ENCODE data around the gene VSTM2L.

Gene VSTM2L

DNA sequence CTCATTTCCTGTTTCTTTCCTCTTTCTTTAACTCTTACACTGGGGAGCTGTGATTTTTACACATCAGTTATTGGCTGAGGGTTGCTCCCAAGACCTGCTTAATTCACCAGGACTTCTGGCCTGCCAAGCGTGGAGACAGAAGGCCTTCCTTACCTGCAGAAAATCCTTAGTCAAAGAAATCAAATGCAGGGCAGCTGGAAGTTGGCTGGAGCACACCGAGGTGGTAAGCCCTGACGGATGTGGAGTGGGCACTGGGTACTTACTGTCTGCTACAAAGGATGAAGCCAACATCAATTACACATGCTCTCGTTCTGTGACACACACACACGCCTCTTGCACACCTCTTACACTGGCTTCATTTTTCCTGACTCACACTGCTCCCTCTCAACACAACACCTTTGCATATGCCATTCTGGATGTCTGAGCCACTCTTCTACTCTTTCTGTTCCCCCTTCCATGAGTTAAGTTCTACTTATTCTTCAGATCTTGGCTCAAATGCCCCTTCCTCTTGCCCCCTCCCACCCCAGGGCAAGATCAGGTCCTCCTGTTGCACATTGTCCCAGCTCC, 68.7 kb downstream of the VSTM2L start:
- DNase-seq = no peak

DNA sequence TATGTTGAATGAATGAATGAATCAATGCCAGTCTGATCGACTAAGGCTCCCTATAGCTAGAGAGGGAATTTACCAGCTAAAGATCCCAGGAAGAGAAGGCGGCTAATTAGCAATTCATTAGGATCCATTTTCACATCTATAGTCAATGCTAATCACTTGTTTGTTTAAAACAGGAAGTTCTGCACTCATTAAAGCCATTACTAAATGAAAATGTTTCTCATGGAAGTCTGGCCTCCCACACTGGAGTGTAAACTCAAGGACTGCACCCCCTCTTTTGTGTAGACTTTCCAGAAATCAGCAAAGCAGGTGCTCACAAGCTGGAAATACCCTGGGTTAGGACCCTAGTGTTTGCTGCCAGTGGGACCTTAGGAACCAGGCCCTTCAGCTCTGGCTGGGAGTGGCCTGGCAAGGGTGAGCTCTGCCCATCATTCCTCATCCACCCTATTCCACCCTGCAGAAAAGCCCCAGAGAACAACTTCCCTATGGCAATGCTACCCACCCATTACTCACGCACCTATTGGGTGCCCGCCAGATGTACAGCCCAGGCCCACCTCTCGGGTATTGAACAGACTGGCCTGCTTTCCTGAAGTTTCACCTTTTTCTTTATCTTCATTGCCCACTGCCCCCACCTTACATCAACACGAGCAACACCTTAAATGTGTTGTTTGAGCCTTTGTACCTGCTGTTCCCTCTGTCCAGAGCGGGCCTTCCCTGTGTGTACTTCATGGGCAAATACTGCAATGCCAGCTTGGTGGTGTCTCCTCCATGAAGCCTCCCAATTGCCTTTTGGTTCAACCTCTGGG, 69.5 kb downstream of the VSTM2L start:
- no peak for DNase-seq

DNA sequence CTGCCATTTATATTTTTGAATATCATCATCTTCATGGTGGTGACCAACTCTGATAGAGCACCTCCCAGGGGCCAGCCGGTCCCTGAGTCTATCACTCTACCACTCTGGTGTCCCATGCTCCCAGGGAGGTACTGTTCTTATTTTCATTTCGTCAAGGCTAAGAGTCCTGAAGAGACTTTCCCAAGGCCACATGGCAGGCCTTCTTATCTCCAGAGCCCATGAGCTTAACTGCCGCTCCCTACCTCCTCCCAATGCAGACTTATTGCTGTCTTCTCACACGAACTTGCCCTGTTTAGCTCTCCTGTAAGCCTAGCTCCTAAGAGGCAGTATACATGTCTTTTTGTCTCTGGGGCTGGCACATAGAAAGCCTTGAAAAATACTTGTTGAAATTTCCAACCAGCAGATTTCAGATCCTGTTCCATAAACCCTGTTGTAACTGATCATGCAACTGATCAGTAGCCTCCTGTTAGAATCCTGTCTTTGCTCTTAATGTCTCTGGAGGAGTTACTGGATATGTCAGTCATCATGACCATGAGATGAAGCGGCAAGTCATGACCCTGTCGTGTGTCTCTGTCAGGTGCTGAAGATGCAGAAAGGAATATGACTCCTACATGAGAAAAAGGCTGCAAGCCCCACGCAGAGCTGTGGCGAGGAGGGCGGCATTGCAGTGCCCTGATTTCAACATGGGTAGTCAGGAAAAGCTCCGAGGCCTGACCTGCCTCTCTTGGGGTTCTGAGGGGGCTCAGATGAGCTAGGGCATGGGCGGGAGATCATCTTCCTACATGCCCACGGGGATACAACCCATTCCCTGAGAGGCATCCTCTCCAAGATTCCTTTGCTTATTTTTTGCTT, 70.4 kb downstream of the VSTM2L start:
- no peak for DNase-seq

DNA sequence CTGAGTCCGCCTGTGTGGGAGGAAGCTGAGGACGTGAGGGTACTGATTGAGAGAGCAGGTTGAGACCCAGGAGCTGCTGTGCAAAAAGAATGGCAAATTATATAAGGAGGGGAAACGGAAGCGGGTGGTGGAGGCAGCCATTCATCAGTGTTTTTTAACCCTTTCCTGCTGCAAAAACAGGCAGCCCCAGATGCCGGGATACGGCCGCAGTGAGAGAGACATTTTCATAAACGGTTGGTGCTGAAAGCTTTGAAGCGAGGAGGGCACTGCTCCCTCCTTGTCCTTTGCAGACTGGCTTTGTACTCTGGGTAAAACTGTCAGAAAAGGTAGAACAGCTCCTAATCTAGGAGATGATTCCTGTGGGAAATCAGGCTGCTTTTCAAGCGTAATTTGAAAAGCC, 74.0 kb downstream of the VSTM2L start:
- no peak for DNase-seq

DNA sequence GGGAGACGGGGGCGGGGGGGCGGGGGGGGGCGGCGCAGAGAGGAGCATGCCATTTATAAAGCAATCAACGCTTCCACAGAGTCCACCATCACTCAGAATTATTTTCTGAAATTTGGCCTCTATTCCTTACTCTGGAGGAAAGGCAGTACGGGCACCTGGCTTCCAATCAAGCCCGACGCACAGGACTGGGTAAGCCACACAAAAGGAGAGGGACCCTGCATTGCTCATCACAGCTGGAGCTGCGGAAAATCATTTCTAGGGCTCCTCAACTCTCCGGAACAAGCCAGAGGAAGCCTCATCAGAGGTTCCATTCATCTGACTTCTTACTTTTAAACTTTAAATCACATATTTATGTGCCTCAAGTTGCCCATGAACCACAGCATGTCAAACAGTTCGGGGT, 74.4 kb downstream of the VSTM2L start:
- no peak for DNase-seq

DNA sequence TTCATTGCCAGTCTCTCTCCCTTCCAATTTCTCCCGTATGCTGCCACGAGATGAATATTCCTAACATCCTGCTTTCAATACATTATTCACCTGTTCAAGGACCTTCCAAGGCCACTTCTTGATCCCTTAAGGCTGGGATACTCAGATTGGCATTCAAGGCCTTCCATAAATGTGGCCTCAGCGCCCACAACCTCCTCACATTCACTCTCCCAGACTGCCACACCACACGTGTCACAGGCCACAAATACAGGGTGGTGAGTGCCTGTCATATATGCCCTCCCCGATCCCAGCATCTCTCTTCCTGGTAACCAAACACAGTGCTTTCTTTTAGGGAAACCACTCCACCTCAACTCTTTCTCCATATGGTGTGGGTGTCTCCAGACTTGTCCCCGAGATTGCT, 74.9 kb downstream of the VSTM2L start:
- no peak for DNase-seq

DNA sequence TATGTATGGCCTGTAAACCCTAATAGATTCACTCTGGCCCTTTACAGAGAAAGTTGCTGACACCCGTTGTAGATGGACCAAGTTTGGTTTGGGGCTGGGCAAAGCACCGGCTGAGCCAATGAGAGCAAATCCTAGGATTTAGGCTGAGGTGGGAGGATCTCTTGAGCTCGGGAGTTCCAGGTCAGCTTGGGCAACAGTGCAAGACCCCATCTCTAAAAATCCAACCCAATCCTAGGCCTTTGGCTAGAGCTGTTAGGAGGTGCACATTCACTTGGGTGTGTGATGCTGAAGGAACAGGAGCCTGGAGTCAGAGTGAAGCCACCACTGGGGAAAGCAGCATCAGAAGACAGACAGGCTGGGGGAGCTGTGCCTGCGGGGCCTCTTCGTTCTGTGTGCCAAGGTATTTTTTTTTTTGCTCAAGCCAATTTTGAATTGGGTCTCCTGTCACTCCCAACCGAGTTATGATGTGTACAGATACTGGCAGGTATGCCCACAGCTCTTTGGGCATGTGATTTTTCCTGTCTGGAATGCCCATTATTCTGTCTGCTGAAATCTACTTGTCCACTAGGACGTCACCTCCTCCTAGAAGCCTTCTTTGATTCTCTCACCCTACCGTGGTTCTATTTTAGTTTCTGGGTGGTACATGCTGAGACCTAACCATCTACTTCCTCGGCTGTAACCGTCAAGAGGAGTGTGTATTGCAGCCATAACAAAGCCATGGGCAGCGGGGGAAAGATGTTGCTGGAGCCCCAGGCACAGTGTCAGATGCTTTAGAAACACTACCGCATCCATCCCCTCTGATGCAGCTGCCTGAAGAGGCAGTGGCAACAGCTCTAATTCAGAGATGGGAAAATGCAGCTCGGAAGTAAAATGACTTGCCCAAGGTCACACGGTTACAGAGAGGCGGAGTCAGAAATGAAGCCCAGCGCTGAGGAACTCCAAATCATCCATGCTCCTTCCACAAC, 76.4 kb downstream of the VSTM2L start:
- DNase-seq = no peak

DNA sequence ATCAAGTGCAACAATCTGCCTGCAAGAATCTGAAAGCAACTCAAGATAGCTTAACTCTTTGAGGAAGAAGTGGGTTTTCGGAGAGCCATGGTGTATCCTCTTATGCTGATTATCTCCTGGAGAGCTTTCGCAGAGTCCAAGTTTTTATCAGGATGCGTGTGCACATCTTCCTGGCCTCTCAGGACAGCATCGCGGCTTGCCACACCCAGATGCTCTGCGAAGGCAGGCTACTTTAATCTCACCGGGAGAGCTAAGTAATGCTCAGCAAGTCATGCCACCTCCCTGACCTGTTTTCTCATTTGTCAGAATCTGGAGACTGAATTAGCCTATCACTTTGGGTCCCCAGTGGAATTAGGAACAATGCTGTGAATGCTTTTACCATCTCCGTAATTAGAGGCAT, 77.5 kb downstream of the VSTM2L start:
- no peak for DNase-seq

DNA sequence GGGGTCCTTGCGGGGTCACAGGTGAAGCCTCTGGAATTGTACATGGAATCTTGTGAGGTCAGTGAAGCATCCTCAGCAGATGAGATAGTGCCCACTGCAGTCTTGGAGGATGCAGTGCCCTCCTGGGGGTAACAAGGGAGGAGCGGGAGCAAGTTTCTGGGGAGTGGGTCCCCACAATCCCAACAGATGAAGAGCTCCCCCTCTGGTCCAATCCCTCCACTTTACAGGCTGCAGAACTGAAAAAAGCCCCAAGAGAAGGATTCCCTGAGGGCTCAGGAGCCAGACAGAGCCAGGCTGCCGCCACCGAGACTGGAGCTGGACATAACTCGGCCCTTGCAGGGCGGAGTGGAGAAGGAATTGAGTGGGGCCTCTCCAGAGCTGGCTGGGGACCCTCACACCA, 77.9 kb downstream of the VSTM2L start:
- DNase-seq = no peak

DNA sequence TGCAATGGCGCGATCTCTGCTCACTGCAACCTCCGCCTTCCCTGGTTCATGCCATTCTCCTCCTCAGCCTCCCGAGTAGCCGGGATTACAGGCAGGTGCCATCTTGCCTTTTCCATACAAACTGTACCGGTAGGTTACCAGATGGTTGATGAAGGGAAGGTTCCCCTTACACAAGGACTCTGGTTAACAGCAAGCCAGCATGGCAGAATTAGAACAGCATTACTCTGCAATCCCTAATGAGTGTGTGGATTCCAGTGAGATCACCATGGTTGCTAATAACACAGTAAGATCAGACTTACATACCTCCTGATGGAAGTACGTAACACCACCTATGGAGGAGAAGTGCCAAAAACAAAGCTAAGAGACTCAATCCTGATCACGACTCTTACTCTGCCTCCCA, 78.6 kb downstream of the VSTM2L start:
- DNase-seq = no peak

DNA sequence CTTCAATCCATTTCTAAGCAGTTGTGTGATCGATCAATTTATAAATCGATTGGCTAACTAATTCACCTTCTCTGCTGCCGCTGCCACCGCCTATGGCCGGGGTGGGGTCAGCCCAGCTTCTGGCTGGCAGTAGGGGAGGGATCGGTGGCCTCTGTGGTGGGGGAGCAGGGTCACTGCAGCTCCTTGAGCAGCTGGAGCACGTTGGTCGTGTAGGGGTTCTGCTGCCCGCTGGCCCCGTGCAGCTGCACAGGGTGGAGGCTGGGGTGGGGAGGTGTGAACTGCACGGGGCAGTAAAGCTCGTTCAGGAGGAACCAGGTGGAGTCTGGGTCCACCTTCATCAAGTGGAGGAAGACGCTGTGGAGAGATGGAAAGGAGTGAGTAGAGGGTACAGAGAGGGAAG, 80.4 kb downstream of the VSTM2L start:
- DNase-seq = no peak

DNA sequence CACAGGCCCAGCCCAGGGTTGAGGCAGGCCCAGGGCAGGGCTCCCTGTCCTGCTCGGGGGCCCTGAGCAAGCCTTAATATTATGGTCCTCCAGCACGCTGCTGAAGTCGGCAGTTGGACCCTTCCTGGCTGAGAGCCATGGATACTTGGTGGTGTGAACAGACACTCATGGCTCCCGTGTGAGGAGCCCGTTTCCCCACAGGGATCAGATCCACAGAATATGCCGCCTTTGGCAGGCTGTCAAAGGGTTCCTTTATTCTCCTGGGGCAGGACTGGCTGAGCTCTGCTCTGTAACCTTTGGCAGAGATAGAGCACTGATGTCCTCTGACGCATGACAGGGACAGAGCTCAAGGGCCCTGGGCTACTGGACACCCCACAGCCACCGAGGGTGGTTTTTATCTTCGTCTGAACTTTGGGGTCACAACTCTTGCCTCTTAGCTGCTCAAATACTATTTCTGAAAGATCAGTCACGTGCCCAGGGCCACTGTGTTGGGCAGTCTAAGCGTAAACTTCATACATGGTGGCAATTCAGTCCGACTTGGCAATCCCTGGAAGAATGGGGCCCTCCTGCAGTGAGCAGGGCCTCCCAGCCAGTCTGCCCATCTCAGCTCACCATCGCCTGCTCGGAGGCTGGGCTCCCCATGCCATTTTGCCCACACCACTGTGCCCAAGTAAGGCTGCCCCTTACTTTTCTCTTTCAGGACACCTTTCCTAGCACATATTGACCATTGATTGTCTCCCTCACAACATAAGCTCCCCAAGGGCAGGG, 81.3 kb downstream of the VSTM2L start:
- no peak for DNase-seq

DNA sequence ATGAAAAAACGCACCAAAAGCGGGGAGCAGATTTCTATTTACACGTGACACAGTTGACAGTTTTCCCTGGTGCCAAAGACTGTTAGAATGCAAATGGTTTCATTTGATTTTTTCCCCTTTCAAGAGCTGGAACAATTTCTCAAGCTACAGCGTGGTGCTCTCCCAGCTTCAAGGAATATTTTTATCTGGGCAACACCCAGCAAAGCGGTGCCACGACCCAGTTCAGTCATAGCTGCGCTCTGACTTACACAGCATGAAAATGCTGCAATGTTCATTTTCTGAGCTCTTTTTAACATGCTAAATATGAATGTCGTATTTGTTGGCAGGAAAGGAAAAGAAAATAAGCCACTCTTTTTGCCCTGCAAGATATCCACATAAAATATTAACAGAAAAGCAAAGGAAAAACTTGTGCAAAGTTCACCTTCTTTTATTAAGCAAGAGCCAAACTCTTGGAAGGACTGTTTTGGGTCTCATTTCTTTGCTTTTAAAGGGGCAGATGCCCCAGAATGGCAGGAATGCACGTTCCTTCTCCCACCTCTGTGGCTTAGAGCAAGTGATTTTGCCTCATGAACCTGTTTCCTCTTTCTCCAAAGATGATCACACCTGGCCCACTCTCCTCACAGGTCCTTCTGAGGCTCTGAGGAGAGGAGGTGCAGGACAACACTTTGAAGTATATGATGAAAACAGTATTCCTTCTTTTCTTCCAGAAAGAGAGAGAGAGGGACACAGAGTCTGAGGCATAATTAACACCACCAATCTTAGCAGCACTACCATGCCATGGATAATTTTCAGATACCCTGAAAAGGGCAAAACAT, 83.3 kb downstream of the VSTM2L start:
- DNase-seq = no peak

DNA sequence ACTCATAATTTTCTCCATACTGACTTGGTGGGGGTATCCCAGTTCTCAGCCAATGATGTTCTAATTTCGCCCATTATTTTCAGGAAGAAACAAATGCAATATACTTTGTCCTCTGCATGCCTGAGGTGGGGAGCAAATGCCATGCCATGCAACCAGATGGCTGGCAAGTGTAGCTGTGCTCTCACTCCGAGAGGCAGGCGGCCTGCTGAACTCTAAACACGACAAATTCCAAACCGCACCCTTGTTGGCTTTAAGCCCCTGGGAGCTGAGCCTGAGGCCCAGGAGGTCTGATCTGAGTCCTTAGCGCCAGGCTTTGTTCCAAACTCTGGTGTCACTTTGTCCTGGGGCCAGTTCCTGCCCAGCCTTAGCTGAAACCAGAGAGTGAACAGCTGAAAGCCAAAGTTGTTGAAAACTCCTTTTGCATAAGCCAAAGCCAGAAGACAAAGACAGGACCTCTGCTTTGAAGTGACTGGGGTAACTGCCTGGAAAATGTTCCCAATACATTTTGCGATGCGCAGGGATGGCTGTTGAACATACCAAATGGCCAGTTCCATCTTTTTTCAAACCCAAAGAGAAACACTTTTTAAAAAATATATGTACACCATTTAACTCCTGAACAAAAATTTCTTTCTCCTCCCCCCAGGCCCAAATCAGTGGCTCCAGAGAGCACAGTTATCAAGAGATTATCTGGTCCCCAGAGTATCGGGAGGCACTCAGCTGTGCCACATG, 84.1 kb downstream of the VSTM2L start:
- no peak for DNase-seq

DNA sequence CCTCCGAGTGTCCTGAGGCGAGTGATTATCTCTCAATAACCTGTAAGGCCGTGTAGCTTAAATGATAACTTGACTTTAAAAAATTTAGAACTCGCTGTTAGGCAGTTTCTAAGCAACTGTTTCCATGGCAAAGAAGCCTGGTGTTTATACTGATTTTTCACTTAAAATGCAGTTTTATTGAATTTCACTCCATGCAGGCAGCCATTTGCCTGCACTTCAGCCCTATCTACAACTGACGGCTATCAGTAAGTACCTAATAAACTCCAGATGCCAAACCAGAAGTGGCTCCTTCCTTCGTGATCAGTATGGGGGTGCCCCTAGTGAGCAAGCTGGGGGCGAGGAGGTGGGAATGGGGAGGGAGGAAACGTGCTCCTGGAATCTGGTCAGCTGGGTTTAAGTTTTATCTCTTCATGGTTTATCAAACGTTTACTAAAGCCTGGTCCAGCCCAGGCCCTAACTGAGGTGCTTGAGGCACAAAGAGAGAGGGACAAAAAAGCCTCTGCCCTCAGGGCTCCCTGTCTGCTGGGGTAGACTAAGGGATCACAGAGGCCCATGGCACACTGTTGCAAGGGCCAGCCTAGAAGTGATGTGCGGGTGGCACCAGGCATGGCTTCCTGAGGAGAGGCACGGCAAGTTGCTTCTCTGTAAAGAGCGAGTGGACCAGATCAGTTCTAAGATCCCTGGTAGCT, 84.8 kb downstream of the VSTM2L start:
- no peak for DNase-seq

DNA sequence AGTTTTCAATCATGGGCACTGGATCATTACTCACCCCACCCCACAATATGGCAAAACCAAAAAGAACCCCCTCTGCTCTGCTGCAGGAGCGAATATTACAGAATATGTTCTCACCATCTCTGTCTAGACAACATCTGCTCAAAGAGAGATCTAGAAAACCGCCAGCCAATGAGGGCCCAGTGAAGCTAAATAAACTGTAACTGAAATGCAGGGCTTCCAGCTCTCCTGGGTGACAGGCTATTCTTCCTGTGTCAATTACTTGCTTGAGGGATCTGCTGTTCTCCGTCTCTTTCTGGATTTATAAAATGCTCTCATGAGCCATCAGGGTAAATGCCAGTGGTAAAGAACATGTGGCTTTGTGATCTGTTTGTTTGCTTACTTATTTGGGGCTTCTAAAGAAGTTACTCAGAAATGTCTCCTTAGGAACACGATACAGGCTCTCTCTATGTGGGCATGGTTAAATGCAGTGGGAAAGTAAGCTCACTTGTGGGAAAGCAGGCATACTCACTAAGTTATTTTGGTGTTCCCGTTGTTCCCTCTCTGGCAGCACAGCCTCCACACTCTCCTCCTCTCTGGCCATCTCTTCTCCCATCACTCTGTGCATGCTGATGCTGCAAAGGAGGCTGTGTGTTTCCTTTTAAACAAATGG, 85.5 kb downstream of the VSTM2L start:
- no peak for DNase-seq

DNA sequence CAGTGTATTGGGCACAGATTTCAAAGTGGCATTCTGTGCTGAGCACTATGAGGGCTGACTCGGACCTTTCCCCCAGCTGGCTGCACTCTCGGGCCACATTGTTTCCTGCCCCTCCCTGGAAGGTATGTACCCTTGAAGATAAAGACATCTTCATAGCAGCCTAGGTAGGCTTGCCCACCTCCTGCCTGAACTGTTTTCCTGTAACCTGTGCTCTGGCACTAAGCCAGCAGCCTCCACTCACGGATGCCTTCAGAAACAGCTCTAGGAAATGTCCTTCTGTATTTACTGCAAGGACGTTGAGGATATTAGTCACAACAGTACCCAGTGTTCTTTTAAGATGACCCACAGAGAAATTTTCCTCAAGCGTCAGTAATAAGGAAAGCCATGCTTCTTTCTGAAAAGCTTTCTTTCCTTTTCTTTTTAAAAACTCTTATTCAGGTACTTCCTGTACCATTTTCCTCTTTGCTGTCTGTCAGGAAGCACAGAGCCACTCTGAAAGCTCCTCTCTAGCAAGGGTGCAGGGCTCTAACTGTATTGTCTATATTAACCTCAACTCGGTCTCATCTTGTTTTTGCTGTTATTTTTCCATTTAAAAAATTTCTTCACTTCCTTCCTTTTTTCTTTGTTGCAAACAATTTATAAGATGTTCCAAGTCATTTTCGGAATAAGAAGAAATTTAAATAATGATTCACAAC, 86.8 kb downstream of the VSTM2L start:
- no peak for DNase-seq

DNA sequence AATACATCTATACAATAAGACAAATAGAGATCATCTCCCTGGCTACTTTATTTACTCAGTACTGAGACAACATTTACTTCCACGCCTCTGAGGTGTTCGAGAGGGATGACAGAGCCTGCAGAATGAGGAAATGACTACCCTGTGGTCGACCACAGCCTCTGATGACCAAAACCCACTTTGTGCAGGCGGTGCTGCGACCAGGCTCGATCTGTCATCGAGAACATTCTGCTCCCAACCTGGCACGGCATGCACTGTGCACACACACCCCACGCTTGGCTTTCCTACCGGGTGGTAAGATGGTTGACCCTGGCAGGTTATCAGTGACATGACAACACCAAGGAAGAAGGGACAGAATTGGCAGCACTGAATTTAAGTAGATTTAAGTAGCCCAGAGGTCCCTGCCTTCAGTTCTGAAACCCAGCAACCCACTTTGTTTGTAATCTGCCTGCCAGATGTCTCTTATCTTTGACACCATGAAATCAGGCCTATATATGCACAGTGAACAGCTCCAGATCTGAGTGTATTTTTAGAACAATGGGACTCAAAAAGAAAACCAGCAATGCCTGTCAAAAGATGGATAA, 87.7 kb downstream of the VSTM2L start:
- DNase-seq = peak; percentile 47 to 57

Measured in Kasumi-1 (cell line).